HepG2 (cell line): ENCODE results near the gene PRR5L. TPM values are rescaled to one million over a fixed set of nuclear protein-coding genes. Genes with fewer than 3 reads are reported as not detected.

ENCODE experiments used
- ATAC-seq: fragments of 200-7000 bp; cut with Tn5 transposase; 3 replicates; pipeline ENCODE4 v1.9.1; 2020; ENCODE audit warnings: mild to moderate bottlenecking, moderate library complexity
- BruUV-seq: library from RNA; stranded (reverse); fragments of 400-500 nt; replicated peaks from 2 replicates; lab custom pipeline; 2021; lab: Mats Ljungman, UMichigan
- CTCF ChIA-PET: fragments of 300-600 bp; formaldehyde crosslinking; extraction: SDS; loops from one replicate; lab custom pipeline; 2021; ENCODE audit warnings: low total read pairs, inconsistent platforms, low intra/inter-chr PET ratio; lab: Yijun Ruan, JAX
- POLR2A ChIA-PET: fragments of 350-600 bp; sonication (Branson Sonifier 250); formaldehyde crosslinking; loops from one replicate; lab custom pipeline; 2020; ENCODE audit warnings: antibody characterized with exemption, inconsistent platforms; lab: Yijun Ruan, JAX
- DNase-seq: peaks from one replicate; pipeline ENCODE4 v3.0.0-alpha.2; 2015; ENCODE audit warnings: low spot score
- FAIRE-seq: peaks from 3 replicates; lab custom pipeline; 2011; peaks lifted over from hg19 to GRCh38; lab: Jason Lieb, UNC
- H2AFZ ChIP-seq: one replicate; pipeline ENCODE4 v1.6.1; 2011; ENCODE audit warnings: low read length, inconsistent platforms
- H3K27ac ChIP-seq: fragments of 300-600 bp; 3 replicates; pipeline ENCODE4 v1.8.0; 2011; ENCODE audit warnings: mixed run types, mild to moderate bottlenecking, mixed read lengths, low read length, inconsistent platforms; ENCODE audit not compliant: insufficient read depth; ENCODE audit errors: extremely low read length
- H3K27me3 ChIP-seq, 2 experiments: fragments of 200-600 bp in 1 of 2; 2 replicates in 1 of 2; 3 replicates in 1 of 2; pipeline versions ENCODE4 v1.6.0 to v1.8.0; 2011; ENCODE audit warnings: low read length in 2 of 2, mild to moderate bottlenecking in 2 of 2, moderate library complexity in 2 of 2, inconsistent platforms in 1 of 2; ENCODE audit not compliant: insufficient read depth in 2 of 2, control insufficient read depth in 1 of 2
- H3K36me3 ChIP-seq, 2 experiments: fragments of 200-600 bp in 1 of 2; replicated peaks in 1 of 2; 2 replicates in 1 of 2; 3 replicates in 1 of 2; pipeline versions ENCODE4 v1.5.1 to v1.8.0; 2011; ENCODE audit warnings: low read length in 2 of 2, inconsistent platforms in 1 of 2; ENCODE audit not compliant: insufficient read depth in 2 of 2, control insufficient read depth in 1 of 2
- H3K4me1 ChIP-seq: 2 replicates; pipeline ENCODE4 v1.5.1; 2012; ENCODE audit warnings: low read length, inconsistent platforms; ENCODE audit not compliant: insufficient read depth
- H3K4me2 ChIP-seq: 2 replicates; pipeline ENCODE4 v1.6.0; 2011; ENCODE audit warnings: low read depth, low read length, inconsistent platforms
- H3K4me3 ChIP-seq, 3 experiments: fragments of 200-600 bp in 1 of 3; sonication (generic), shearing (Covaris generic) in 1 of 3; replicated peaks in 1 of 3; 2 replicates each; pipeline ENCODE4 v1.5.1; 2011 to 2016; ENCODE audit warnings: low read length in 3 of 3, inconsistent platforms in 2 of 3, low read depth in 2 of 3, mild to moderate bottlenecking in 2 of 3, control low read depth in 1 of 3, mixed read lengths in 1 of 3; ENCODE audit not compliant: insufficient read depth in 1 of 3
- H3K79me2 ChIP-seq: one replicate; pipeline ENCODE4 v1.6.1; 2011; ENCODE audit warnings: low read length, inconsistent platforms; ENCODE audit not compliant: insufficient read depth
- H3K9ac ChIP-seq: 2 replicates; pipeline ENCODE4 v1.6.0; 2011; ENCODE audit warnings: mild to moderate bottlenecking, low read depth, low read length, inconsistent platforms; ENCODE audit not compliant: insufficient read depth
- H3K9me3 ChIP-seq: 2 replicates; pipeline ENCODE4 v1.5.1; 2012; ENCODE audit warnings: mild to moderate bottlenecking, low read length
- H4K20me1 ChIP-seq: 2 replicates; pipeline ENCODE4 v1.6.0; 2011; ENCODE audit warnings: inconsistent platforms, mild to moderate bottlenecking, low read length, moderate library complexity; ENCODE audit not compliant: insufficient read depth
- ATF7-NPFF ChIP-seq: sonication (generic); formaldehyde crosslinking; IDR thresholded peaks from 2 replicates; pipeline ENCODE4 v1.8.1; 2023; ENCODE audit warnings: mild to moderate bottlenecking, low read depth, missing genetic modification reagents, moderate library complexity
- CHD2 ChIP-seq: IDR thresholded peaks from 2 replicates; pipeline ENCODE4 v1.6.1; 2011; ENCODE audit warnings: low read depth, low read length, improper control_type of control experiment
- FOXM1 ChIP-seq: sonication (generic); formaldehyde crosslinking; IDR thresholded peaks from 2 replicates; pipeline ENCODE4 v1.5.0; 2020; ENCODE audit warnings: missing genetic modification reagents
- MTF1 ChIP-seq: sonication (generic); formaldehyde crosslinking; IDR thresholded peaks from 2 replicates; pipeline ENCODE4 v1.5.0; 2020; ENCODE audit warnings: missing genetic modification reagents
- MTF2 ChIP-seq: sonication (generic); formaldehyde crosslinking; IDR thresholded peaks from 2 replicates; pipeline ENCODE4 v1.5.0; 2020; ENCODE audit warnings: missing genetic modification reagents, borderline replicate concordance
- RBM39 ChIP-seq: fragments of 200-400 bp; formaldehyde crosslinking; IDR thresholded peaks from one replicate; pipeline ENCODE4 v1.6.1; 2018; ENCODE audit warnings: antibody characterized with exemption, mild to moderate bottlenecking, low read depth, low read length; ENCODE audit not compliant: poor library complexity, severe bottlenecking
- SALL2 ChIP-seq: sonication (generic); formaldehyde crosslinking; IDR thresholded peaks from 2 replicates; pipeline ENCODE4 v1.8.1; 2023; ENCODE audit warnings: mild to moderate bottlenecking, missing genetic modification reagents, inconsistent platforms
- SMAD1 ChIP-seq: sonication (generic); formaldehyde crosslinking; IDR thresholded peaks from 2 replicates; pipeline ENCODE4 v1.4.0; 2020; ENCODE audit warnings: missing genetic modification reagents, low read depth, mild to moderate bottlenecking, borderline replicate concordance
- THAP11 ChIP-seq: IDR thresholded peaks from 2 replicates; pipeline ENCODE4 v1.6.1; 2016; ENCODE audit warnings: missing biosample characterization, missing genetic modification reagents
- ZNF207 ChIP-seq: fragments of 450-650 bp; IDR thresholded peaks from 2 replicates; pipeline ENCODE4 v1.6.1; 2016; ENCODE audit warnings: antibody characterized with exemption, borderline replicate concordance
- ZNF253 ChIP-seq: sonication (generic); formaldehyde crosslinking; IDR thresholded peaks from 2 replicates; pipeline ENCODE4 v1.8.0; 2022; ENCODE audit warnings: mild to moderate bottlenecking, missing genetic modification reagents, borderline replicate concordance
- ZNF34 ChIP-seq: sonication (generic); formaldehyde crosslinking; IDR thresholded peaks from 2 replicates; pipeline ENCODE4 v1.4.0; 2020; ENCODE audit warnings: mild to moderate bottlenecking, missing genetic modification reagents, borderline replicate concordance
- ZNF546 ChIP-seq: sonication (generic); formaldehyde crosslinking; conservative IDR thresholded peaks from 2 replicates; pipeline ENCODE4 v1.8.1; 2023; ENCODE audit warnings: mild to moderate bottlenecking, missing genetic modification reagents
- ZNF777 ChIP-seq: sonication (generic); formaldehyde crosslinking; IDR thresholded peaks from 2 replicates; pipeline ENCODE4 v1.4.0; 2020; ENCODE audit warnings: missing genetic modification reagents
- WGBS: methylation state at CpG from one replicate; pipeline ENCODE4 v1.1.6; 2017; ENCODE audit warnings: low lambda C conversion rate; 5-methylcytosine and 5-hydroxymethylcytosine counted together
- in situ Hi-C: cut with HindIII; loops from 2 replicates; pipeline ENCODE4 v1.10.0; 2017; ENCODE audit warnings: low pct_unique_long_range_greater_than_20kb; ENCODE audit not compliant: extremely low pct_ligation_motif_present
- intact Hi-C: fragments of 100-400 bp; cut with micrococcal nuclease; formaldehyde crosslinking; loops from one replicate; pipeline ENCODE4 v1.10.0; 2022; ENCODE audit not compliant: unreplicated experiment
- polyA plus RNA-seq, 8 experiments: library from polyadenylated mRNA; depleted of rRNA in 3 of 8; stranded (reverse) in 7 of 8; unstranded in 1 of 8; fragments of >200 nt; fragmentation: Illumina TruSeq in 4 of 8; extraction: Trizol in 4 of 8; gene quantifications; 2 replicates each; pipeline versions ENCODE4 v1.2.1 to v1.2.3, GENCODE V29; 2011 to 2016; ENCODE audit warnings: low read depth in 4 of 8, missing spikeins in 1 of 8, mixed read lengths in 1 of 8; ENCODE audit not compliant: insufficient read depth in 1 of 8
- total RNA-seq, 5 experiments: library from RNA; depleted of rRNA; stranded (reverse); fragments of >200 nt; fragmentation: Illumina TruSeq; extraction: Trizol; gene quantifications; 2 replicates each; pipeline ENCODE4 v1.2.3, GENCODE V29; 2016; ENCODE audit warnings: low read depth in 1 of 5
- TF ChIP-seq, protein P1 (sequence below): sonication (generic); formaldehyde crosslinking; IDR thresholded peaks from 2 replicates; pipeline ENCODE4 v1.8.0; 2022; ENCODE audit warnings: mild to moderate bottlenecking, missing genetic modification reagents
- TF ChIP-seq, protein P2 (sequence below): sonication (generic); formaldehyde crosslinking; IDR thresholded peaks from 2 replicates; pipeline ENCODE4 v1.8.0; 2022; ENCODE audit warnings: missing genetic modification reagents, low read depth, mild to moderate bottlenecking, borderline replicate concordance
- TF ChIP-seq, protein P3 (sequence below): sonication (generic); formaldehyde crosslinking; IDR thresholded peaks from 2 replicates; pipeline ENCODE4 v1.4.0; 2020; ENCODE audit warnings: missing genetic modification reagents, borderline replicate concordance
- TF ChIP-seq, protein P4 (sequence below): sonication (generic); formaldehyde crosslinking; IDR thresholded peaks from 2 replicates; pipeline ENCODE4 v1.4.0; 2020; ENCODE audit warnings: mild to moderate bottlenecking, missing genetic modification reagents

Gene PRR5L
- total and polyA plus RNA-seq, 2 of the 13 experiments (the other 11 are each of a cell fraction or from before 2014, with no cell fraction given), result 0.16 TPM; not detected in 1

DNA sequence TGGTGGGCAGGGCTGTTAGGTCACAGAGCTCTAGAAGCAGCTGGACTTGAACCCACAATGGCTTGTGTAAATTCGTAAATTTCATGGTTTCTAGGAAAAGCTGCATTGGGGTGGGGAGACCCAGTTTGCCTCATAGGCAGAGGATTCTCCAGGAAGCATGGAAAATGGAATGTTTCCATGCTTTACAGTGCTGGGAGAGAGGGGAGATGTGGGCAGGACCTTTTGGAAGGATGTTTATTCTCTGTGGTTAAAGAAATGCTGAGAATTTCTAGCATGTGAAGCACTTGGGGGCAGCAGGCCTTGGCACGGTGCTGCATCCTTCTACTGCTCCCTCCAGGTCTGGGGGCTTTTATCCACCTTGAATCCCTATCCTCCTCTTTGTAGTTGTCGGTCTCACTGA is 167.7 kb downstream of the PRR5L start (continued):
- TF ChIP-seq, protein P1, sequence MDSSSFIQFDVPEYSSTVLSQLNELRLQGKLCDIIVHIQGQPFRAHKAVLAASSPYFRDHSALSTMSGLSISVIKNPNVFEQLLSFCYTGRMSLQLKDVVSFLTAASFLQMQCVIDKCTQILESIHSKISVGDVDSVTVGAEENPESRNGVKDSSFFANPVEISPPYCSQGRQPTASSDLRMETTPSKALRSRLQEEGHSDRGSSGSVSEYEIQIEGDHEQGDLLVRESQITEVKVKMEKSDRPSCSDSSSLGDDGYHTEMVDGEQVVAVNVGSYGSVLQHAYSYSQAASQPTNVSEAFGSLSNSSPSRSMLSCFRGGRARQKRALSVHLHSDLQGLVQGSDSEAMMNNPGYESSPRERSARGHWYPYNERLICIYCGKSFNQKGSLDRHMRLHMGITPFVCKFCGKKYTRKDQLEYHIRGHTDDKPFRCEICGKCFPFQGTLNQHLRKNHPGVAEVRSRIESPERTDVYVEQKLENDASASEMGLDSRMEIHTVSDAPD (CRISPR knock-in tag), result no peak
- TF ChIP-seq SALL2 (CRISPR knock-in tag) (no peak), ZNF777 (CRISPR knock-in tag) (no peak), FOXM1 (CRISPR knock-in tag) (no peak)
- TF ChIP-seq, protein P2, sequence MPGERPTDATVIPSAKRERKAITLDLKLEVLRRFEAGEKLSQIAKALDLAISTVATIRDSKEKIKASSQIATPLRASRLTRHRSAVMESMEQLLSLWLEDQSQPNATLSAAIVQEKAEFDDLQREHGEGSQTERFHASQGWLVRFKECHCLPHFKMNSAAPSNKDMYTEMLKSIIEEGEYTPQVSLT (CRISPR knock-in tag), result no peak
- TF ChIP-seq, protein P3, sequence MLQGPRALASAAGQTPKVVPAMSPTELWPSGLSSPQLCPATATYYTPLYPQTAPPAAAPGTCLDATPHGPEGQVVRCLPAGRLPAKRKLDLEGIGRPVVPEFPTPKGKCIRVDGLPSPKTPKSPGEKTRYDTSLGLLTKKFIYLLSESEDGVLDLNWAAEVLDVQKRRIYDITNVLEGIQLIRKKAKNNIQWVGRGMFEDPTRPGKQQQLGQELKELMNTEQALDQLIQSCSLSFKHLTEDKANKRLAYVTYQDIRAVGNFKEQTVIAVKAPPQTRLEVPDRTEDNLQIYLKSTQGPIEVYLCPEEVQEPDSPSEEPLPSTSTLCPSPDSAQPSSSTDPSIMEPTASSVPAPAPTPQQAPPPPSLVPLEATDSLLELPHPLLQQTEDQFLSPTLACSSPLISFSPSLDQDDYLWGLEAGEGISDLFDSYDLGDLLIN (CRISPR knock-in tag), result no peak

DNA sequence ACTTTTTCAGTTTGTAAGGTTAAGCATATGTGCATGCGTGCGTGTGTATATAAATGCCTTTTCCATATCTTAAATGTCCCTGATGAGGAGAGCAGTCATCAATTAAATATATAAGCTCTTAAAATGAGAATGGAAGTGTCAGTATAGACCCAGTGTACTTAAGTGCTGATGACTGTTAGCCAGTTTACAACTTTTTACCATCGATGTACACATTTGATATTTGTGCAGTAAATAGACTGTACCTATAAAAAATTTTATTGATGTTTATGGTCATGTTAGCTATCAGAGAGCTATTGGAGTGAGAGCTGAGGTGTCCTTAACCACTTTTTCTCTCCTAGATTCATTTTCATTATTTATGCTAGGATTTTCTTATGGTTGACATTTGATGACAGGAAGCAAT is 168.6 kb downstream of the PRR5L start:
- no peaks in the 10 kb centered on the region for H3K27me3 ChIP-seq
- intact Hi-C loops, result no loop called here
- no peaks in the 10 kb centered on the region for H4K20me1 ChIP-seq
- DNase-seq (no peak), FAIRE-seq (no peak), ATAC-seq (no peak)
- no peak overlapping the region for H3K4me2 ChIP-seq
- no peaks in the 10 kb centered on the region for H3K79me2 ChIP-seq
- no TSS peak for BruUV-seq
- no peaks in the 10 kb centered on the region for H3K4me1 ChIP-seq
- in situ Hi-C loops, result no loop called here
- ChIA-PET POLR2A (no interaction called here), CTCF (no interaction called here)
- 72% methylated on average over 3 of the region's 3 CpGs for WGBS
- H3K27ac ChIP-seq, result no peak overlapping the region
- no peak overlapping the region for H2AFZ ChIP-seq
- H3K36me3 ChIP-seq, result no peaks in the 10 kb centered on the region
- no peaks in the 10 kb centered on the region for H3K9me3 ChIP-seq
- no peak overlapping the region for H3K4me3 ChIP-seq
- H3K9ac ChIP-seq, result no peak overlapping the region
- TF ChIP-seq SMAD1 (CRISPR knock-in tag) (no peak), MTF1 (no peak), ZNF253 (CRISPR knock-in tag) (no peak), ZNF546 (CRISPR knock-in tag) (no peak), MTF2 (no peak), RBM39 (no peak), ZNF34 (no peak), THAP11 (CRISPR knock-in tag) (no peak), CHD2 (no peak), ATF7-NPFF (CRISPR knock-in tag) (no peak), ZNF207 (no peak)
- TF ChIP-seq, protein P4, sequence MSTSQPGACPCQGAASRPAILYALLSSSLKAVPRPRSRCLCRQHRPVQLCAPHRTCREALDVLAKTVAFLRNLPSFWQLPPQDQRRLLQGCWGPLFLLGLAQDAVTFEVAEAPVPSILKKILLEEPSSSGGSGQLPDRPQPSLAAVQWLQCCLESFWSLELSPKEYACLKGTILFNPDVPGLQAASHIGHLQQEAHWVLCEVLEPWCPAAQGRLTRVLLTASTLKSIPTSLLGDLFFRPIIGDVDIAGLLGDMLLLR, result no peak
